GM18502 (cell line): ENCODE results near the gene RALGDS.

Experiments
- ATAC-seq: cut with Tn5 transposase; IDR thresholded peaks from one replicate; pipeline ENCODE4 v1.9.1; 2021; ENCODE audit warnings: mild to moderate bottlenecking; ENCODE audit not compliant: unreplicated experiment, poor library complexity

RALGDS gene

GRCh38 chr9:133151601-133152525, 30.8 kb upstream of the RALGDS start:
- ATAC-seq, result no peak

- no peak for ATAC-seq
These were observed 30.0 kb upstream of the RALGDS start for GRCh38 chr9:133151041-133151440.

GRCh38 chr9:133149130-133150015, 28.3 kb upstream of the RALGDS start:
- ATAC-seq, result peak; percentile 65

- ATAC-seq, result peak; percentile 19
These were observed 27.4 kb upstream of the RALGDS start for GRCh38 chr9:133148199-133149129.

GRCh38 chr9:133147412-133148198, 26.6 kb upstream of the RALGDS start:
- ATAC-seq, result peak; percentile 23

GRCh38 chr9:133146746-133147411, 25.8 kb upstream of the RALGDS start:
- no peak for ATAC-seq

GRCh38 chr9:133144904-133145851, 24.1 kb upstream of the RALGDS start:
- no peak for ATAC-seq

GRCh38 chr9:133144142-133144903, 23.3 kb upstream of the RALGDS start:
- ATAC-seq, result peak; percentile 46

- no peak for ATAC-seq
These were observed 22.6 kb upstream of the RALGDS start for GRCh38 chr9:133143639-133144141.

- ATAC-seq, result no peak
These were observed 21.9 kb upstream of the RALGDS start for GRCh38 chr9:133142684-133143622.

- ATAC-seq, result no peak
These were observed 21.0 kb upstream of the RALGDS start for GRCh38 chr9:133141833-133142595.

GRCh38 chr9:133140606-133141005, 19.6 kb upstream of the RALGDS start:
- no peak for ATAC-seq

GRCh38 chr9:133140174-133140505, 19.1 kb upstream of the RALGDS start:
- ATAC-seq, result no peak

- ATAC-seq, result no peak
These were observed 18.5 kb upstream of the RALGDS start for GRCh38 chr9:133139246-133140173.
